Natural killer cell treated with Interleukin-12 subunit alpha and Interleukin-12 subunit beta and Interleukin-15 and Interleukin-18, amount 100 ng/mL, for 72 hours (primary cell): Measurements from ENCODE around the gene CTDP1. TPM values are rescaled to one million over a fixed set of nuclear protein-coding genes. Genes with fewer than 3 reads are reported as not detected.
"Not testable (repeated sequence)": the region's sequence is repeated elsewhere in the genome, so short reads cannot be mapped to it uniquely, and the experiment has no call there.

ENCODE experiments used
- ATAC-seq, 2 donors: fragments of 150-1000 bp; cut with Tn5 transposase in 1 of 2; sonication (Bioruptor Pico), chemical (Tn5 transposase) in 1 of 2; 2 replicates each; pipeline ENCODE4 v1.10.0; 2021
- DNase-seq: peaks from one replicate; pipeline ENCODE4 v3.0.0; 2022; ENCODE audit warnings: low spot score
- H3K27ac Mint-ChIP-seq, 2 donors: 1 replicate in 1 of 2; 2 replicates in 1 of 2; pipeline ENCODE4 v1.8.0; 2022; ENCODE audit warnings: mixed read lengths in 2 of 2, mild to moderate bottlenecking in 1 of 2, moderate library complexity in 1 of 2
- H3K27me3 Mint-ChIP-seq, 2 donors: 1 replicate in 1 of 2; 2 replicates in 1 of 2; pipeline ENCODE4 v1.8.0; 2022; ENCODE audit warnings: mixed read lengths in 2 of 2
- H3K36me3 Mint-ChIP-seq: one replicate; pipeline ENCODE4 v1.8.0; 2022; ENCODE audit warnings: mixed read lengths
- H3K4me1 Mint-ChIP-seq, 2 donors: 1 replicate in 1 of 2; 2 replicates in 1 of 2; pipeline ENCODE4 v1.8.0; 2022; ENCODE audit warnings: low read depth in 2 of 2, mixed read lengths in 2 of 2, mild to moderate bottlenecking in 1 of 2
- H3K4me3 Mint-ChIP-seq: one replicate; pipeline ENCODE4 v1.8.0; 2022; ENCODE audit warnings: mixed read lengths
- H3K9me3 Mint-ChIP-seq: 2 replicates; pipeline ENCODE4 v1.8.0; 2022; ENCODE audit warnings: mixed read lengths
- total RNA-seq, 2 donors: library from RNA; stranded (reverse); gene quantifications; one replicate each; pipeline ENCODE4 v1.2.3, GENCODE V29; 2022

CTDP1 gene
- total RNA-seq, 2 donors from 2014 or later = 36.6 to 45.3 TPM

GRCh38 chr18:79746730-79747129 lies 67.1 kb downstream of the CTDP1 start:
- no peak for ATAC-seq
- H3K4me3 Mint-ChIP-seq = no peak overlapping the region
- H3K9me3 Mint-ChIP-seq = no peaks in the 10 kb centered on the region
- no peaks in the 10 kb centered on the region for H3K27me3 Mint-ChIP-seq
- H3K4me1 Mint-ChIP-seq = peaks cover 0 to 12% of the 10 kb centered on the region in 2 donors
- H3K27ac Mint-ChIP-seq = no peak overlapping the region
- no peak for DNase-seq
- peaks cover 14% of the 10 kb centered on the region for H3K36me3 Mint-ChIP-seq

- Mint-ChIP-seq H3K4me3 (no peak overlapping the region), H3K36me3 (peaks cover 12% of the 10 kb centered on the region), H3K4me1 (peaks cover 0 to 12% of the 10 kb centered on the region in 2 donors), H3K27me3 (no peaks in the 10 kb centered on the region), H3K9me3 (no peaks in the 10 kb centered on the region), H3K27ac (no peak overlapping the region)
- DNase-seq = no peak
- ATAC-seq = no peak
These were observed 67.7 kb downstream of the CTDP1 start for GRCh38 chr18:79747156-79747845.

- Mint-ChIP-seq H3K27ac (no peak overlapping the region), H3K27me3 (no peaks in the 10 kb centered on the region), H3K36me3 (peaks cover 11% of the 10 kb centered on the region), H3K4me1 (peaks cover 0 to 17% of the 10 kb centered on the region in 2 donors), H3K4me3 (no peak overlapping the region), H3K9me3 (no peaks in the 10 kb centered on the region)
- no peak for ATAC-seq
- no peak for DNase-seq
These were observed 68.9 kb downstream of the CTDP1 start for GRCh38 chr18:79748321-79749180.

GRCh38 chr18:79749251-79750191 lies 69.9 kb downstream of the CTDP1 start:
- Mint-ChIP-seq H3K36me3 (peaks cover 2% of the 10 kb centered on the region), H3K4me1 (peaks cover 0 to 17% of the 10 kb centered on the region in 2 donors), H3K27me3 (no peaks in the 10 kb centered on the region), H3K27ac (no peak overlapping the region), H3K4me3 (no peak overlapping the region), H3K9me3 (no peaks in the 10 kb centered on the region)
- DNase-seq = no peak
- no peak for ATAC-seq

DNA sequence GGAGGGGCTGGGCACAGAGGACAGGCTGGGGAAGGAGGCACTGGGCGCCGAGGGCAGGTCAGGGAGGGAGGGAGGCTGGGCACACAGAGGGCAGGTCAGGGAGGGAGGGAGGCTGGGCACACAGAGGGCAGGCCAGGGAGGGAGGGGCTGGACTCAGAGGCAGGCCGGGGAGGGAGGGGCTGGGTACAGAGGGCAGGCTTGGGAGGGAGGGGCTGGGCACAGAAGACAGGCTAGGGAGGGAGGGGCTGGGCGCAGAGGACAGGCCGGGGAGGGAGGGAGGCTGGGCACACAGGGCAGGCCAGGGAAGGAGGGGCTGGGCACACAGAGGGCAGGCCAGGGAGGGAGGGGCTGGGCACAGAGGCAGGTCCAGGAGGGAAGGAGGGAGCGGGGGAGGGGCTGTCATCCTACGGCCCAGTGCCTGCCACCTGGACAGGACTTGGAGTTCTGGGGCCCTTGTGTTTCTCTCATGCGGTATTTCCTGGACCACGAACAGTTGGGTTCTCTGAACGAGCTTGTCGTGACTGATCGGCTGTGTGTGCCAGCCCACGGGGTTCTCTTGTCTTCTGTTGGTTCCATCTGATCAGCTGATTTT lies 71.5 kb downstream of the CTDP1 start:
- Mint-ChIP-seq H3K27ac (no peak overlapping the region), H3K4me3 (no peak overlapping the region), H3K27me3 (no peaks in the 10 kb centered on the region), H3K9me3 (no peaks in the 10 kb centered on the region), H3K36me3 (no peaks in the 10 kb centered on the region), H3K4me1 (peaks cover 0 to 17% of the 10 kb centered on the region in 2 donors)
- DNase-seq (no peak), ATAC-seq (no peak)

GRCh38 chr18:79751918-79752578 lies 72.4 kb downstream of the CTDP1 start:
- not testable (repeated sequence) for H3K36me3 Mint-ChIP-seq, ATAC-seq

DNA sequence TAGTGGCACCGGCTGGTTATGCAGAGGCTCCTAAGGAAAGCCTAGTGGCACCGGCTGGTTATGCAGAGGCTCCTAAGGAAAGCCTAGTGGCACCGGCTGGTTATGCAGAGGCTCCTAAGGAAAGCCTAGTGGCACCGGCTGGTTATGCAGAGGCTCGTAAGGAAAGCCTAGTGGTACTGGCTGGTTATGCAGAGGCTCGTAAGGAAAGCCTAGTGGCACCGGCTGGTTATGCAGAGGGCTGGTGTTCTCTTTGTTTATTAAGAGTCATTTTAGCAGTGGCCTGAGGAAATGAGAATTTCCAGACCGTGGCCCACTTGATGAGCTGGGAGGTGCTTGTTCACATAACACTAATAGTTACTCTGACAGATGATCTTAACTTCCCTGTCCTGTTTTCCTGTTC lies 73.3 kb downstream of the CTDP1 start:
- DNase-seq, H3K27me3 Mint-ChIP-seq, H3K9me3 Mint-ChIP-seq, ATAC-seq, H3K27ac Mint-ChIP-seq, H3K4me3 Mint-ChIP-seq, H3K36me3 Mint-ChIP-seq: not testable (repeated sequence)
- peaks cover 0 to 17% of the 10 kb centered on the region in 2 donors for H3K4me1 Mint-ChIP-seq

More at GRCh38 chr18:79751918-79752578, 72.4 kb downstream of the CTDP1 start:
- not testable (repeated sequence) for H3K27me3 Mint-ChIP-seq, H3K27ac Mint-ChIP-seq, H3K9me3 Mint-ChIP-seq, H3K4me3 Mint-ChIP-seq, DNase-seq
- peaks cover 0 to 14% of the 10 kb centered on the region in 2 donors for H3K4me1 Mint-ChIP-seq

- Mint-ChIP-seq H3K4me1 (peaks cover 0 to 17% of the 10 kb centered on the region in 2 donors), H3K27ac (no peak overlapping the region), H3K9me3 (no peaks in the 10 kb centered on the region), H3K27me3 (no peaks in the 10 kb centered on the region), H3K36me3 (no peaks in the 10 kb centered on the region), H3K4me3 (no peak overlapping the region)
- no peak for ATAC-seq
- no peak for DNase-seq
These were observed 73.8 kb downstream of the CTDP1 start for GRCh38 chr18:79753391-79753851.

DNA sequence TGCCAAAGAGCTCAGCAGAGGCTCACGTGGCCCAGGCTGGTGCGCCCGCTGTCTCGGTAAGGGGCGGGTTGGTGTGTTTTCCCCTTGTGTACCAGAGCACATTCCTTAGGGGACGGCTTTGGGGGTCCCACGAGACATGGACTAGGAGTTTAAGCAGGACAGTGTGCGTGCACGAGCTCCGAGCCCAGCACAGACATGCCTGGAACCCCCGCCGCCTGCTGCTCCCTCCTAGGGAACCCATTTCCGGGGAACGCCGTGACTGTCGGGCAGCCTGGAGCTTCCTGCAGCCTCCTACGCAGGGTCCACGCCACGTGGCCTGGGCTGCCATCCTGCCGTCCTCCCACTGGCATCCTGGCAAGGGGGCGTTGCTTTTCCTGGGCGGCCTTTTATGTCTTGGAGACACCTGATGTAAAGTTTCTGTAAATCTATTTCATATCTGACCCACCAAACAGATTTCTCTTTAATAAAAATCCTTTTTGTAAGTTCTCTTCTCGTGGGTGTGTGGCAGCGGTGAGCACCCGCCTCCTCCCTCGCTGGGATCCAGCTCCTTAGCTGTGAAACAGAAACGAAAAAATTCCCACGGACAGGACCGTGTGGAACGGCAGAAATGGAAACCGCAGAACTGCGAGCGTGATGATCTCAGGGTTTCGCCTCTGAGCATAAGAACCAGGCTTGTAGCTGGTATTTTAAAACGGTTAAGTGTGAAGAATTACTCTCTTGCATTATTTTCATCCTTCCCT lies 74.6 kb downstream of the CTDP1 start:
- Mint-ChIP-seq H3K9me3 (no peaks in the 10 kb centered on the region), H3K27me3 (no peaks in the 10 kb centered on the region), H3K36me3 (no peaks in the 10 kb centered on the region), H3K4me1 (peaks cover 0 to 17% of the 10 kb centered on the region in 2 donors), H3K4me3 (no peak overlapping the region), H3K27ac (no peak overlapping the region)
- ATAC-seq = no peak
- DNase-seq = no peak

- H3K27ac Mint-ChIP-seq = no peak overlapping the region
- H3K36me3 Mint-ChIP-seq = no peaks in the 10 kb centered on the region
- ATAC-seq (peak in 1 of 2 donors; percentile 25), DNase-seq (peak; percentile 44)
- no peaks in the 10 kb centered on the region for H3K9me3 Mint-ChIP-seq
- no peak overlapping the region for H3K4me3 Mint-ChIP-seq
- no peaks in the 10 kb centered on the region for H3K27me3 Mint-ChIP-seq
- peaks cover 0 to 13% of the 10 kb centered on the region in 2 donors for H3K4me1 Mint-ChIP-seq
These were observed 75.3 kb downstream of the CTDP1 start for GRCh38 chr18:79754831-79755351.

DNA sequence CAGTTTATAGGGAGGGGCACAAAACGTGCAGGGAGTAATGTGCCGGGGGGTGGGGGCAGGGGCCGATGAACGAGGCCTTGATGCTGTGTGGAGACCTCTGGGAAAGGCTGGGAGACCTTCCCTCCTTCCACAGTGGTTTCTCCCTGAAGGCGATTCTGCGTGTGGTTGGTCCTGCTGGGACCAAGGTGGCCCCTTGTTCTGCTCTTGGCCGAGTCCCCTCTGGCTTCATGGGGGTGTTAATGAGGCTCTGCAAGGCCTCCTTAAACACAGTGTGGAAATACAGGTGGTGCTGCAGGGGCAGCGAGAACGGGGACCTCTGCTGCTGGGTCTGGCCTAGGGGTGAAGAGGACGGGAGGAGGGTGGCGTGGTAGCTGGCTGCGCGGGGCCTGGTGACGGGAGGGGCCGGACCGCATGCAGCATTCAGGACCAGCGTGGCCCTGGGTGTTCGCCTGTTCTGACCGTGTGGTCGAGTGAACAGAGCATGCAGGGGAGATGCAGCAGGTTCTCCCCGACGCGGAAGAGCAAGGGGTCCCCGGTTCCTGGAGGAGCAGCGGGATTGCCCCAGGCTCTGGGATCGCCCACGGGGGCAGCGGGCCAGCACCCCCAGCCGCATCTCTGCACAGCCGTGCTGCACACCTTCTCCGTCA lies 76.0 kb downstream of the CTDP1 start:
- Mint-ChIP-seq H3K27ac (no peak overlapping the region), H3K36me3 (no peaks in the 10 kb centered on the region), H3K9me3 (no peaks in the 10 kb centered on the region), H3K27me3 (no peaks in the 10 kb centered on the region), H3K4me3 (no peak overlapping the region), H3K4me1 (peaks cover 0 to 12% of the 10 kb centered on the region in 2 donors)
- peak in 1 of 2 donors; percentile 29 for ATAC-seq
- peak; percentile 31 for DNase-seq

GRCh38 chr18:79756143-79756500 lies 76.5 kb downstream of the CTDP1 start:
- Mint-ChIP-seq H3K4me3 (no peak overlapping the region), H3K9me3 (no peaks in the 10 kb centered on the region), H3K36me3 (no peaks in the 10 kb centered on the region), H3K4me1 (peaks cover 0 to 16% of the 10 kb centered on the region in 2 donors), H3K27me3 (no peaks in the 10 kb centered on the region), H3K27ac (no peak overlapping the region)
- DNase-seq = no peak
- no peak for ATAC-seq
